IPS-NIHi11 (cell line): ENCODE results near the gene GAGE13.
"Not testable (repeated sequence)": the region's sequence is repeated elsewhere in the genome, so short reads cannot be mapped to it uniquely, and the experiment has no call there.

Experiments
- DNase-seq: peaks from one replicate; pipeline ENCODE4 v3.0.0; 2012; ENCODE audit warnings: mixed read lengths, low spot score

Gene GAGE13

DNA sequence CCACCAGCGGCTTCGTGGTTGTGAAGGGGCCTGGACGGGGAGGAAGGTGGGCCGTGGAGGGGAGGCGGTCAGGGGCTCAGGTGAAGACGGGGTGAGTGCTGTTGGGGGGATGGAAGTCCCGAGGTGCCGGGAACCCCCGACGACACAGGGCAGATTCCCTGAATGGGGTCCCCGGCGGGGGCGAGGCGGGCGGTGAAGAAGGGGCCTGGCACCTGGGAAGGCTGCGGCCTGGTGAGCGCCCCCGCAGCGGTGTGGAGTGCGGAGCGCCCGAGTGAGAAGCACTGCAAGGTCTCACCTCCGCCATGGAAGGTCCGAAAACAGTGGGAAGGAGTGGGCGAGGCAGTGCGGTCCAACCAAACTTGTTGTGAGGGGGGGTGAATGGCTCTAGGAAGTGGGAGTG, 459 bp downstream of the GAGE13 start:
- DNase-seq: not testable (repeated sequence)

DNA sequence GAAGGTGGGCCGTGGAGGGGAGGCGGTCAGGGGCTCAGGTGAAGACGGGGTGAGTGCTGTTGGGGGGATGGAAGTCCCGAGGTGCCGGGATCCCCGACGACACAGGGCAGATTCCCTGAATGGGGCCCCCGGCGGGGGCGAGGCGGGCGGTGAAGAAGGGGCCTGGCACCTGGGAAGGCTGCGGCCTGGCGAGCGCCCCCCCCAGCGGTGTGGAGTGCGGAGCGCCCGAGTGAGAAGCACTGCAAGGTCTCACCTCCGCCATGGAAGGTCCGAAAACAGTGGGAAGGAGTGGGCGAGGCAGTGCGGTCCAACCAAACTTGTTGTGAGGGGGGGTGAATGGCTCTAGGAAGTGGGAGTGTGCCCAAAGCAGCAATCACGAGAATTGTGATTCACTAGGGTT, 10.1 kb downstream of the GAGE13 start:
- not testable (repeated sequence) for DNase-seq

DNA sequence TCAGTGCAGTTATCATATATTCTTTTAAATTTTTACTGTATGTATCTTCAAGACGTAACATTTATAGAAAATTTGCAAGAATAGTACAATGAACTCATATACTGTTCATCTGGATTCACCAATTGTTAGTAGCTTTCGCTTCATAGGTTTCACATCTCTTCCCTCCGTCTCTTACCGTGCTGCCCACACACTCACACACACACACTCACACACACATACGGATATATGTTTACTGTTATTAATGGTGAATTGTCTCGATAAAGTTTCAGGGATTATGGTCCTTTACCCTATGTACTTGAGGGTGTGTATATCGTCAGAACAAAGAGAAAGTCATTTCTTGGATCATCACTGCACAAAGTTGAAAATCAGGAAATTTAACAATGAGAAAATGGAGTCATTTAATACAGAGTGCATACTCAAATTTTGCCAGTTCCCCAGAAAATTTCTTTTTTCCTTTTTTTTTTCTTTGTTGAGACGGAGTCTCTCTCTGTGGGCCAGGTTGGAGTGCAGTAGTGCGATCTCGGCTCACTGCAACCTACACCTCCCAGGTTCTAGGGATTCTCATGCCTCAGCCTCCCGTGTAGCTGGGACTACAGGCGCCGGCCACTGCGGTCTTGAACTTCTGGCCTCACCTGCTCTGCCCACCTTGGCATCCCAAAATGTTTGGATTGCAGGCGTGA, 13.3 kb downstream of the GAGE13 start:
- not testable (repeated sequence) for DNase-seq

DNA sequence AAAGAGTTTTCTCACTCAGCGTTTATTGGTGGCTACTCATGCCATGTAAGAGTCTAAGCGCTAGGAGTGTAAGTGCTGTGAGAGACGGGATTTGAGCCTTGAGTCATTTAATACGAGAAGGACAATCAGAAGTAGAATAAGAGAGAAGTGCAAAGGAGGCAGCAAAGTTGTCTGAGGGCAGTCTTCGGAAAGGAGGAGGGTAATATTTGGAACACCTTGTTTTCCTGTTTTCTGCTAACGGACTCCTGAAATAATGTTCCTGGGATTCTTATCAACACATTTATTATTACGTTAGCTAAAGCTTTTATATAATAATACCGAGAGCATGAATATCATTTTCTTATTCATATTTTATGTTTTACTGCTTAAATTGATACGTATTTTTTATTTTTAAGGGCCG, 14.0 kb downstream of the GAGE13 start:
- DNase-seq: not testable (repeated sequence)

DNA sequence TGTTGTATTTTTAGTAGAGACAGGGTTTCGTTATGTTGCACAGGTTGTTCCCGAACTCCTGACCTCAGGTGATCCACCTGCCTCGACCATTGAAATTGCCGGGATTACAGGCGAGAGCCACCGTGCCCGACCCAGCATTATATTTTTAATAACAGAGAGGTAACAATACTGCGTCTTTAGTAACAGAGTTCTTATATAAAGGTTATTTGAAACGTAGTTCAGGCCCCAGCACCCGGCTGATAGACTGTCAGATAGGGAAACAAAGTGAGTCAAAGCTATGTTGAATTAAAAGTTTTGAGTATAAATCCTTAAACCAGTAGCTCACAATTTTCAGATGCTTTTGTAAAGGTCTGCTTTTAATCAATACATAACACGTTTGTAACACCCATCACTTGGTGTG, 14.8 kb downstream of the GAGE13 start:
- not testable (repeated sequence) for DNase-seq
